Measurements from ENCODE around the gene ASAP3. TPM values are rescaled to one million over a fixed set of nuclear protein-coding genes. Genes with fewer than 3 reads are reported as not detected.

ASAP3 gene
- total and polyA plus RNA-seq, 2 of the 4 experiments (the other 2 are of a cell fraction), result 18.6 to 18.8 TPM

DNA sequence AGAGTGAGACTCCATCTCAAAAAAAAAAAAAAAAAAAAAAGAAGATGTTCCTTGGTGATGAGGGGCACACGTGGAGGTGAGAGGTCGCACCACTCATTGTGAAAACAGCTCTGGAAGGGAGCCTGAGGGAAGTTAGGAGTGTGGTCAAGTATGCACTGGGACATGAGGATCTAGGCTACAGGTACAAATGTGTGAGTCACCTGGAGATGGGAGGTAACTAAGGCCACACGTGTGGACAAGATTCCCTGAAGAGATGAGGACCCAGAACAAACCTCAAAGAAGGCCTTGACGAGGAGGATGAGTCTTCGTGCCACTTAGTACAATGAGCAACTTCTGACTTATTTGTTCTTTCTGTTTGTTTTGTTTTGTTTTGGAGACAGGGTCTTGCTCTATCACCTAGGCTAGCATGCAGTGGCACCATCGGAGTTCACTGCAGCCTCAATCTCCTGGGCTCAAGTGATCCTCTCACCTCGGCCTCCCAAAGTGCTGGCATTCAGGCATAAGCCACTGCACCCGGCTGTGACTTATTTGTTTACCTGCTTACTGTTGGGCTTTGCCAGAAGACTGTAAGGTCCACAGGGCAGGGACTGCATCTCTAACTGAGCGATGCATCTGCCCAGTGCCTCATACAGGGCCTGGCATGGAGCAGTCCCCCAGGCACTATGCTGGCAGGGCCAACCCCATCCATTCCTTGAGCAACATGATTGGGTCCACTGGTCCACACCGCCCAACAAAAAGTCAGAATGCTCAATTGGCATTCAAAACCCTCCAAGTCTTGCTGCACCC lies 6.4 kb downstream of the ASAP3 start:
- intact Hi-C loops (cut with micrococcal nuclease) (no loop called here), dilution Hi-C loops (cut with HindIII; ENCODE audit: low sequenced_read_pairs, unreplicated experiment) (no loop called here), in situ Hi-C loops (cut with MboI; ENCODE audit: low sequenced_read_pairs) (no loop called here)
- Histone ChIP-seq H2AK9ac (replicated peaks; ENCODE audit: low read depth, low read length, poor library complexity) (no peak overlapping the region), H3K9me1 (ENCODE audit: insufficient read depth, low read length) (peaks cover 17% of the 10 kb centered on the region), H3K27ac (ENCODE audit: insufficient read depth, low read length) (no peak overlapping the region), H3K18ac (ENCODE audit: low read depth, low read length) (no peak overlapping the region), H2BK20ac (ENCODE audit: low read depth, low read length) (no peak overlapping the region), H3K79me1 (ENCODE audit: low read depth in 1 of 2, low read length in 2 of 2) (peaks cover 15 to 69% of the 10 kb centered on the region in 2 experiments), H3K4ac (ENCODE audit: low read depth, low read length) (no peak overlapping the region), H3K4me1 (ENCODE audit: control insufficient read depth, insufficient read depth, low read length) (peaks cover 13% of the 10 kb centered on the region), H3K56ac (ENCODE audit: extremely low read depth, insufficient read depth, low read length) (no peak overlapping the region), H3K36me3 (ENCODE audit: control insufficient read depth, insufficient read depth, low read length) (0 out of 2 replicates have a peak, but pooled peaks cover 1% of the 10 kb centered on the region), H4K91ac (ENCODE audit: insufficient read depth, low read depth, low read length) (no peak overlapping the region), H2AFZ (replicated peaks; ENCODE audit: low read length, poor library complexity) (no peak overlapping the region), H4K20me1 (ENCODE audit: insufficient read depth, low read length) (peaks cover 24% of the 10 kb centered on the region), H2BK5ac (ENCODE audit: low read depth, low read length, poor library complexity, severe bottlenecking) (no peak overlapping the region), H2BK120ac (ENCODE audit: low read depth, low read length) (no peak overlapping the region), H4K5ac (ENCODE audit: low read depth, low read length) (no peak overlapping the region), H3K14ac (replicated peaks; ENCODE audit: low read depth, low read length) (no peak overlapping the region), H2AK5ac (ENCODE audit: low read depth, low read length) (peak overlapping the region; percentile 44), H2BK15ac (ENCODE audit: low read depth, low read length) (no peak overlapping the region), H3K27me3 (ENCODE audit: control insufficient read depth, insufficient read depth, low read length) (no peaks in the 10 kb centered on the region), H3K4me3 (ENCODE audit: insufficient read depth, low read depth, low read length) (no peak overlapping the region), H3K23ac (ENCODE audit: low read depth, low read length) (no peak overlapping the region), H3K9ac (ENCODE audit: low read depth, low read length) (no peak overlapping the region), H3K4me2 (ENCODE audit: low read depth, low read length) (no peak overlapping the region), H4K8ac (ENCODE audit: low read depth in 2 of 2, low read length in 2 of 2) (no peak overlapping the region), H3K9me3 (ENCODE audit: control insufficient read depth, insufficient read depth, low read length) (no peaks in the 10 kb centered on the region)
- POLR2A ChIA-PET (ENCODE audit: unreplicated experiment), result no interaction called here
- CTCF ChIA-PET, result no interaction called here
- BruUV-seq (replicated peaks), result no TSS peak
- WGBS, 2 experiments (ENCODE audit: extremely low coverage in 2 of 2, insufficient read length in 1 of 2), result 91% methylated on average over 7 of the region's 10 CpGs; no CpG with 5 or more reads in 1 of the 2 experiments
- DNase-seq (no peak), ATAC-seq (ENCODE audit: low read depth) (no peak)
- TF ChIP-seq CHD1 (IDR thresholded peaks at IDR 0.05; ENCODE audit: low read depth, low read length) (no peak), CEBPB (IDR thresholded peaks at IDR 0.05; ENCODE audit: low read depth, low read length) (no peak), FOS (IDR thresholded peaks at IDR 0.05; ENCODE audit: low read depth, low read length) (no peak), MXI1 (IDR thresholded peaks at IDR 0.05; ENCODE audit: borderline replicate concordance, low read depth, low read length) (no peak), MAFK (IDR thresholded peaks at IDR 0.05; ENCODE audit: low read depth, low read length) (no peak), SMC3 (IDR thresholded peaks at IDR 0.05; ENCODE audit: low read depth, low read length) (no peak), POLR2A (IDR thresholded peaks at IDR 0.05; ENCODE audit: low read depth, low read length) (no peak), BHLHE40 (IDR thresholded peaks at IDR 0.05; ENCODE audit: low read depth, low read length) (no peak), NFE2L2 (IDR thresholded peaks at IDR 0.05; ENCODE audit: low read depth, low read length) (no peak), RAD21 (IDR thresholded peaks at IDR 0.05; ENCODE audit: low read length) (no peak), MAZ (IDR thresholded peaks at IDR 0.05; ENCODE audit: borderline replicate concordance, low read depth, low read length) (no peak)
- TF ChIP-seq, protein P1, sequence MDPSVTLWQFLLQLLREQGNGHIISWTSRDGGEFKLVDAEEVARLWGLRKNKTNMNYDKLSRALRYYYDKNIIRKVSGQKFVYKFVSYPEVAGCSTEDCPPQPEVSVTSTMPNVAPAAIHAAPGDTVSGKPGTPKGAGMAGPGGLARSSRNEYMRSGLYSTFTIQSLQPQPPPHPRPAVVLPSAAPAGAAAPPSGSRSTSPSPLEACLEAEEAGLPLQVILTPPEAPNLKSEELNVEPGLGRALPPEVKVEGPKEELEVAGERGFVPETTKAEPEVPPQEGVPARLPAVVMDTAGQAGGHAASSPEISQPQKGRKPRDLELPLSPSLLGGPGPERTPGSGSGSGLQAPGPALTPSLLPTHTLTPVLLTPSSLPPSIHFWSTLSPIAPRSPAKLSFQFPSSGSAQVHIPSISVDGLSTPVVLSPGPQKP (IDR thresholded peaks at IDR 0.05; ENCODE audit: borderline replicate concordance, low read depth, low read length), result no peak
- TF ChIP-seq, protein P2, sequence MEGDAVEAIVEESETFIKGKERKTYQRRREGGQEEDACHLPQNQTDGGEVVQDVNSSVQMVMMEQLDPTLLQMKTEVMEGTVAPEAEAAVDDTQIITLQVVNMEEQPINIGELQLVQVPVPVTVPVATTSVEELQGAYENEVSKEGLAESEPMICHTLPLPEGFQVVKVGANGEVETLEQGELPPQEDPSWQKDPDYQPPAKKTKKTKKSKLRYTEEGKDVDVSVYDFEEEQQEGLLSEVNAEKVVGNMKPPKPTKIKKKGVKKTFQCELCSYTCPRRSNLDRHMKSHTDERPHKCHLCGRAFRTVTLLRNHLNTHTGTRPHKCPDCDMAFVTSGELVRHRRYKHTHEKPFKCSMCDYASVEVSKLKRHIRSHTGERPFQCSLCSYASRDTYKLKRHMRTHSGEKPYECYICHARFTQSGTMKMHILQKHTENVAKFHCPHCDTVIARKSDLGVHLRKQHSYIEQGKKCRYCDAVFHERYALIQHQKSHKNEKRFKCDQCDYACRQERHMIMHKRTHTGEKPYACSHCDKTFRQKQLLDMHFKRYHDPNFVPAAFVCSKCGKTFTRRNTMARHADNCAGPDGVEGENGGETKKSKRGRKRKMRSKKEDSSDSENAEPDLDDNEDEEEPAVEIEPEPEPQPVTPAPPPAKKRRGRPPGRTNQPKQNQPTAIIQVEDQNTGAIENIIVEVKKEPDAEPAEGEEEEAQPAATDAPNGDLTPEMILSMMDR (conservative IDR thresholded peaks at IDR 0.05; ENCODE audit: low read depth, low read length), result no peak
